K562 (cell line): ENCODE measurements around the gene RPL27. TPM values are rescaled to one million over a fixed set of nuclear protein-coding genes. Genes with fewer than 3 reads are reported as not detected.

ENCODE experiments used
- ATAC-seq: fragments of 200-7000 bp; cut with Tn5 transposase; 3 replicates; pipeline ENCODE4 v1.9.1; 2020; ENCODE audit warnings: moderate library complexity
- BruUV-seq: library from RNA; stranded (reverse); fragments of 400-500 nt; replicated peaks from 2 replicates; lab custom pipeline; 2021; lab: Mats Ljungman, UMichigan
- CTCF ChIA-PET: fragments of 300-600 bp; formaldehyde crosslinking; extraction: SDS; loops from one replicate; lab custom pipeline; 2021; ENCODE audit warnings: low intra/inter-chr PET ratio; lab: Yijun Ruan, JAX
- POLR2A ChIA-PET: fragments of 300-600, 350-650 bp; sonication (Branson Sonifier 250); formaldehyde crosslinking; extraction: SDS; loops from one replicate; lab custom pipeline; 2021; ENCODE audit warnings: antibody characterized with exemption, inconsistent platforms; lab: Yijun Ruan, JAX
- DNase-seq, 4 experiments: peaks; one replicate each; pipeline versions ENCODE4 v3.0.0 to v3.0.0-alpha.2; 2011 to 2018; ENCODE audit warnings: low spot score in 3 of 4, mixed read lengths in 3 of 4; ENCODE audit errors: extremely low read depth in 1 of 4
- FAIRE-seq: peaks from 2 replicates; lab custom pipeline; 2011; peaks lifted over from hg19 to GRCh38; lab: Jason Lieb, UNC
- H2AFZ ChIP-seq: 2 replicates; pipeline ENCODE4 v1.6.0; 2011; ENCODE audit warnings: low read depth, low read length, control low read depth, inconsistent platforms
- H3K27ac ChIP-seq: fragments of 200-600 bp; 3 replicates; pipeline ENCODE4 v1.8.0; 2011; ENCODE audit warnings: low read depth, mild to moderate bottlenecking, control low read depth, inconsistent platforms, low read length, moderate library complexity, mixed read lengths; ENCODE audit errors: extremely low read depth
- H3K27me3 ChIP-seq, 2 experiments: fragments of 300-600 bp in 1 of 2; 2 replicates in 1 of 2; 3 replicates in 1 of 2; pipeline versions ENCODE4 v1.6.0 to v1.8.0; 2011; ENCODE audit warnings: inconsistent platforms in 2 of 2, low read length in 2 of 2, mild to moderate bottlenecking in 1 of 2, mixed read lengths in 1 of 2, moderate library complexity in 1 of 2; ENCODE audit not compliant: control insufficient read depth in 2 of 2, insufficient read depth in 2 of 2
- H3K36me3 ChIP-seq: fragments of 300-600 bp; 3 replicates; pipeline ENCODE4 v1.8.0; 2011; ENCODE audit warnings: mild to moderate bottlenecking, low read length, inconsistent platforms; ENCODE audit not compliant: control insufficient read depth, insufficient read depth
- H3K4me1 ChIP-seq, 2 experiments: fragments of 200-600 bp in 1 of 2; replicated peaks in 1 of 2; 2 replicates in 1 of 2; 3 replicates in 1 of 2; pipeline versions ENCODE4 v1.5.1 to v1.8.0; 2011; ENCODE audit warnings: inconsistent platforms in 2 of 2, low read length in 2 of 2, mild to moderate bottlenecking in 1 of 2, mixed read lengths in 1 of 2, moderate library complexity in 1 of 2; ENCODE audit not compliant: control insufficient read depth in 2 of 2, insufficient read depth in 2 of 2
- H3K4me2 ChIP-seq: 2 replicates; pipeline ENCODE4 v1.6.1; 2011; ENCODE audit warnings: low read length, control low read depth, inconsistent platforms, mixed read lengths; ENCODE audit not compliant: insufficient read depth
- H3K4me3 ChIP-seq: fragments of 200-600 bp; sonication (generic), shearing (Covaris generic); 2 replicates; pipeline ENCODE4 v1.5.1; 2016; ENCODE audit warnings: control low read depth, inconsistent platforms
- H3K79me2 ChIP-seq: fragments of 200-600 bp; 3 replicates; pipeline ENCODE4 v1.8.0; 2011; ENCODE audit warnings: low read length, inconsistent platforms; ENCODE audit not compliant: control insufficient read depth, insufficient read depth
- H3K9ac ChIP-seq, 2 experiments: 2 replicates each; pipeline versions ENCODE4 v1.6.0 to v1.6.1; 2011; ENCODE audit warnings: low read depth in 2 of 2, low read length in 2 of 2, control low read depth in 1 of 2, inconsistent platforms in 1 of 2, mild to moderate bottlenecking in 1 of 2, mixed read lengths in 1 of 2; ENCODE audit not compliant: insufficient read depth in 1 of 2
- H3K9me1 ChIP-seq: one replicate; pipeline ENCODE4 v1.6.0; 2011; ENCODE audit warnings: inconsistent platforms, mild to moderate bottlenecking, low read length, moderate library complexity; ENCODE audit not compliant: control insufficient read depth, insufficient read depth
- H3K9me3 ChIP-seq: replicated peaks from 2 replicates; pipeline ENCODE4 v1.5.1; 2011; ENCODE audit warnings: low read depth, low read length, inconsistent platforms; ENCODE audit not compliant: control insufficient read depth, insufficient read depth
- H4K20me1 ChIP-seq: replicated peaks from 2 replicates; pipeline ENCODE4 v1.6.1; 2011; ENCODE audit warnings: low read length, inconsistent platforms, mixed read lengths; ENCODE audit not compliant: control insufficient read depth, insufficient read depth
- ASH1L ChIP-seq: fragments of 450-650 bp; IDR thresholded peaks from 2 replicates; pipeline ENCODE4 v1.6.1; 2018; ENCODE audit warnings: borderline replicate concordance, mild to moderate bottlenecking, low read depth; ENCODE audit not compliant: partially characterized antibody
- HMG20A ChIP-seq: fragments of 450-650 bp; formaldehyde crosslinking; conservative IDR thresholded peaks from 2 replicates; pipeline ENCODE4 v1.4.0; 2020; ENCODE audit warnings: mild to moderate bottlenecking, mixed read lengths
- MCM7 ChIP-seq, 2 experiments: fragments of 450-650 bp; IDR thresholded peaks; 2 replicates each; pipeline ENCODE4 v1.6.1; 2016 to 2018
- NR1H2 ChIP-seq: sonication (generic); formaldehyde crosslinking; IDR thresholded peaks from 2 replicates; pipeline ENCODE4 v1.4.0; 2020; ENCODE audit warnings: mild to moderate bottlenecking, missing genetic modification reagents
- PHF21A ChIP-seq: fragments of 450-650 bp; IDR thresholded peaks from 2 replicates; pipeline ENCODE4 v1.6.1; 2017; ENCODE audit warnings: low read depth, borderline replicate concordance
- PML ChIP-seq: IDR thresholded peaks from 2 replicates; pipeline ENCODE4 v1.6.1; 2012; ENCODE audit warnings: low read length, inconsistent platforms
- POLR2AphosphoS2 ChIP-seq: IDR thresholded peaks from 2 replicates; pipeline ENCODE4 v1.6.1; 2012; ENCODE audit warnings: low read length, improper control_type of control experiment
- RBM14 ChIP-seq: fragments of 200-400 bp; formaldehyde crosslinking; IDR thresholded peaks from 2 replicates; pipeline ENCODE4 v1.6.1; 2018; ENCODE audit warnings: low read depth, mild to moderate bottlenecking, low read length, moderate library complexity, borderline replicate concordance; ENCODE audit not compliant: insufficient read depth
- TCF3 ChIP-seq: sonication (generic); formaldehyde crosslinking; IDR thresholded peaks from 2 replicates; pipeline ENCODE4 v1.4.0; 2020; ENCODE audit warnings: mild to moderate bottlenecking, missing genetic modification reagents
- TFAM ChIP-seq: fragments of 250-450 bp; sonication (Bioruptor Pico); conservative IDR thresholded peaks from 2 replicates; pipeline ENCODE4 v1.5.0; 2021; ENCODE audit warnings: mild to moderate bottlenecking, moderate library complexity
- ZNF354B ChIP-seq: fragments of 250-450 bp; sonication (Bioruptor Pico); IDR thresholded peaks from 2 replicates; pipeline ENCODE4 v1.4.0; 2020
- ZNF76 ChIP-seq: fragments of 250-450 bp; sonication (Bioruptor Pico); IDR thresholded peaks from 2 replicates; pipeline ENCODE4 v1.4.0; 2020; ENCODE audit warnings: mild to moderate bottlenecking, moderate library complexity, borderline replicate concordance
- WGBS: fragments of 100-300 bp; shearing (Covaris generic); methylation state at CpG from one replicate; pipeline ENCODE4 v1.1.6; 2016; ENCODE audit warnings: low coverage, mixed read lengths; ENCODE audit not compliant: insufficient coverage; ENCODE audit errors: missing lambda C conversion rate; 5-methylcytosine and 5-hydroxymethylcytosine counted together
- in situ Hi-C: fragments of 300-500 bp; cut with MboI; formaldehyde crosslinking; loops from 4 replicates; pipeline ENCODE4 v1.15.0; 2018; ENCODE audit warnings: inconsistent platforms, mixed read lengths
- intact Hi-C: fragments of 100-400 bp; cut with micrococcal nuclease; formaldehyde crosslinking; loops from 2 replicates; pipeline ENCODE4 v1.14.2; 2022
- polyA plus RNA-seq, 8 experiments: library from polyadenylated mRNA; depleted of rRNA in 4 of 8; stranded (reverse) in 5 of 8; unstranded in 3 of 8; fragments of >200 nt; fragmentation: Nextera tagmentation in 2 of 8; fragmentation: Illumina TruSeq in 1 of 8; extraction: Ambion mirVana in 2 of 8; extraction: Trizol in 1 of 8; gene quantifications; 2 replicates each; pipeline versions ENCODE4 v1.2.1 to v1.2.3, GENCODE V29; 2011 to 2014; ENCODE audit warnings: inconsistent platforms in 1 of 8, missing spikeins in 1 of 8
- total RNA-seq, 7 experiments: library from RNA; depleted of rRNA in 6 of 7; stranded (reverse); fragments of >200 nt in 6 of 7; fragmentation: Illumina TruSeq in 2 of 7; extraction: Trizol in 2 of 7; gene quantifications; 2 replicates each; pipeline versions ENCODE4 v1.2.1 to v1.2.3, GENCODE V29; 2011 to 2021; ENCODE audit warnings: low replicate concordance in 1 of 7
- TF ChIP-seq, protein P1 (sequence below), 3 experiments: fragments of 200-800 bp in 1 of 3; fragments of 250-450 bp in 1 of 3; fragments of 450-650 bp in 1 of 3; sonication (Bioruptor Pico) in 1 of 3; sonication (Bioruptor generic) in 1 of 3; formaldehyde crosslinking in 1 of 3; IDR thresholded peaks; 2 replicates each; pipeline versions ENCODE4 v1.6.1 to v1.8.0; 2016 to 2022; ENCODE audit warnings: mild to moderate bottlenecking in 2 of 3, missing genetic modification characterization in 2 of 3, missing compliant biosample characterization in 1 of 3, moderate library complexity in 1 of 3
- TF ChIP-seq, protein P2 (sequence below): fragments of 450-650 bp; formaldehyde crosslinking; IDR thresholded peaks from 2 replicates; pipeline ENCODE4 v1.4.0; 2020; ENCODE audit warnings: mild to moderate bottlenecking, mixed read lengths

Gene RPL27
- total and polyA plus RNA-seq, 9 of the 15 experiments (the other 6 are each of a cell fraction or from before 2014, with no cell fraction given), result 1,539 to 6,155 (median 3,710) TPM

- peak; percentile 84; the same call in 1 of the 2 replicates for TF ChIP-seq POLR2AphosphoS2
Observed at GRCh38 chr17:42997984-42998938, at the start of gene RPL27 (continued).

DNA sequence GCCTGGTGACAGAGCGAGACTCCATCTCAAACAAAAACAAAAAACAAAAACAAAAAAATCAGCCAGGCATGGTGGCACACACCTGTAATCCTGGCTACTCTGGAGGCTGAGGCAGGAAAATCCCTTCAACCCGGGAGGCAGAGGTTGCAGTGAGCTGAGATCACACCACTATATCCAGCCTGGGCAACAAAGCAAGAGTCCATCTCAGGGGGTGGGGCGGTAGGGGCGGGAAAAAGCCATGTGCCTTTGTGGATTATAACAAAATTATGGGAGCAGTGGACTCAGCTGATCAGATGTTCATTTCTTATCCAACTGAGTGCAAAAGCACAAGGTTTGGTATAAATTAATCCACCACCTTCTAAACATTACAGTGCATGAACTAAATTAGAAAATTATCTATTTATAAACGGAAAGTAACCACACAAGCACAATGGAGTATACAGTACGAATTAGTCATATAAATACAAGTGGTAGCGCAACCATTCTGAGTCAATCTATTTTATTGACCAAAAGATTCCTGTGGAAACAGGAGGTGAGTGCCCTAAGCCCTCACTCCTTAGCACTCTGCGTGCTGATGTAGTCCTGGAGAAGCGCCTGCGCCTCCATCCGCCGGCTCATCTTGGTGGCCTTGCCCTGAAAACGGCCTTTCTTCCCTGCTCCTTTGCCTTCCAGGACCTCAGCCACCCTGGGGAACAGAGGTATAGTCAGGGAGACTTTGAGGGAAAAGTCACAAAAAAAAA, 48.0 kb upstream of the RPL27 start:
- no peak overlapping the region for H3K9ac ChIP-seq
- no peaks in the 10 kb centered on the region for H3K4me1 ChIP-seq
- H3K79me2 ChIP-seq, result no peaks in the 10 kb centered on the region
- FAIRE-seq (no peak), DNase-seq (no peak), ATAC-seq (no peak)
- no peaks in the 10 kb centered on the region for H3K9me3 ChIP-seq
- POLR2A ChIA-PET, result interaction anchor here (0.7 kb wide), 1 partner anchor 72 kb away, joined by 3 read pairs; no protein-coding TSS in a partner anchor
- H3K27me3 ChIP-seq, result no peaks in the 10 kb centered on the region
- intact Hi-C loops, result no loop called here
- CTCF ChIA-PET, result no interaction called here
- H3K36me3 ChIP-seq, result peaks cover 68% of the 10 kb centered on the region; the same call in 2 of the 3 replicates
- H3K27ac ChIP-seq, result no peak overlapping the region
- in situ Hi-C loops, result no loop called here
- H3K9me1 ChIP-seq, result no peaks in the 10 kb centered on the region
- H2AFZ ChIP-seq, result no peak overlapping the region
- H3K4me2 ChIP-seq, result no peak overlapping the region
- H3K4me3 ChIP-seq, result no peak overlapping the region
- 92% methylated on average over 11 of the region's 13 CpGs for WGBS
- no TSS peak for BruUV-seq
- H4K20me1 ChIP-seq, result no peaks in the 10 kb centered on the region
- no peak for TF ChIP-seq TFAM (CRISPR knock-in tag)
- no peak for TF ChIP-seq ZNF354B
- no peak for TF ChIP-seq ASH1L
- no peak for TF ChIP-seq NR1H2 (CRISPR knock-in tag)
- no peak for TF ChIP-seq TCF3 (CRISPR knock-in tag)
- no peak for TF ChIP-seq PHF21A
- no peak for TF ChIP-seq ZNF76 (CRISPR knock-in tag)
- TF ChIP-seq MCM7 (IDR thresholded peaks at IDR 0.05), result no peak
- TF ChIP-seq HMG20A, result no peak
- TF ChIP-seq RBM14, result no peak
- TF ChIP-seq, protein P1, sequence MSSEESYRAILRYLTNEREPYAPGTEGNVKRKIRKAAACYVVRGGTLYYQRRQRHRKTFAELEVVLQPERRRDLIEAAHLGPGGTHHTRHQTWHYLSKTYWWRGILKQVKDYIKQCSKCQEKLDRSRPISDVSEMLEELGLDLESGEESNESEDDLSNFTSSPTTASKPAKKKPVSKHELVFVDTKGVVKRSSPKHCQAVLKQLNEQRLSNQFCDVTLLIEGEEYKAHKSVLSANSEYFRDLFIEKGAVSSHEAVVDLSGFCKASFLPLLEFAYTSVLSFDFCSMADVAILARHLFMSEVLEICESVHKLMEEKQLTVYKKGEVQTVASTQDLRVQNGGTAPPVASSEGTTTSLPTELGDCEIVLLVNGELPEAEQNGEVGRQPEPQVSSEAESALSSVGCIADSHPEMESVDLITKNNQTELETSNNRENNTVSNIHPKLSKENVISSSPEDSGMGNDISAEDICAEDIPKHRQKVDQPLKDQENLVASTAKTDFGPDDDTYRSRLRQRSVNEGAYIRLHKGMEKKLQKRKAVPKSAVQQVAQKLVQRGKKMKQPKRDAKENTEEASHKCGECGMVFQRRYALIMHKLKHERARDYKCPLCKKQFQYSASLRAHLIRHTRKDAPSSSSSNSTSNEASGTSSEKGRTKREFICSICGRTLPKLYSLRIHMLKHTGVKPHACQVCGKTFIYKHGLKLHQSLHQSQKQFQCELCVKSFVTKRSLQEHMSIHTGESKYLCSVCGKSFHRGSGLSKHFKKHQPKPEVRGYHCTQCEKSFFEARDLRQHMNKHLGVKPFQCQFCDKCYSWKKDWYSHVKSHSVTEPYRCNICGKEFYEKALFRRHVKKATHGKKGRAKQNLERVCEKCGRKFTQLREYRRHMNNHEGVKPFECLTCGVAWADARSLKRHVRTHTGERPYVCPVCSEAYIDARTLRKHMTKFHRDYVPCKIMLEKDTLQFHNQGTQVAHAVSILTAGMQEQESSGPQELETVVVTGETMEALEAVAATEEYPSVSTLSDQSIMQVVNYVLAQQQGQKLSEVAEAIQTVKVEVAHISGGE (CRISPR knock-in tag; IDR thresholded peaks at IDR 0.05), result no peak
- TF ChIP-seq, protein P2, sequence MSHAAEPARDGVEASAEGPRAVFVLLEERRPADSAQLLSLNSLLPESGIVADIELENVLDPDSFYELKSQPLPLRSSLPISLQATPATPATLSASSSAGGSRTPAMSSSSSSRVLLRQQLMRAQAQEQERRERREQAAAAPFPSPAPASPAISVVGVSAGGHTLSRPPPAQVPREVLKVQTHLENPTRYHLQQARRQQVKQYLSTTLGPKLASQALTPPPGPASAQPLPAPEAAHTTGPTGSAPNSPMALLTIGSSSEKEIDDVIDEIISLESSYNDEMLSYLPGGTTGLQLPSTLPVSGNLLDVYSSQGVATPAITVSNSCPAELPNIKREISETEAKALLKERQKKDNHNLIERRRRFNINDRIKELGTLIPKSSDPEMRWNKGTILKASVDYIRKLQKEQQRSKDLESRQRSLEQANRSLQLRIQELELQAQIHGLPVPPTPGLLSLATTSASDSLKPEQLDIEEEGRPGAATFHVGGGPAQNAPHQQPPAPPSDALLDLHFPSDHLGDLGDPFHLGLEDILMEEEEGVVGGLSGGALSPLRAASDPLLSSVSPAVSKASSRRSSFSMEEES (CRISPR knock-in tag), result no peak
- no peak for TF ChIP-seq PML
